Measurements from ENCODE around the gene CDH18. TPM values are rescaled to one million over a fixed set of nuclear protein-coding genes. Genes with fewer than 3 reads are reported as not detected.

Gene CDH18, protein sequence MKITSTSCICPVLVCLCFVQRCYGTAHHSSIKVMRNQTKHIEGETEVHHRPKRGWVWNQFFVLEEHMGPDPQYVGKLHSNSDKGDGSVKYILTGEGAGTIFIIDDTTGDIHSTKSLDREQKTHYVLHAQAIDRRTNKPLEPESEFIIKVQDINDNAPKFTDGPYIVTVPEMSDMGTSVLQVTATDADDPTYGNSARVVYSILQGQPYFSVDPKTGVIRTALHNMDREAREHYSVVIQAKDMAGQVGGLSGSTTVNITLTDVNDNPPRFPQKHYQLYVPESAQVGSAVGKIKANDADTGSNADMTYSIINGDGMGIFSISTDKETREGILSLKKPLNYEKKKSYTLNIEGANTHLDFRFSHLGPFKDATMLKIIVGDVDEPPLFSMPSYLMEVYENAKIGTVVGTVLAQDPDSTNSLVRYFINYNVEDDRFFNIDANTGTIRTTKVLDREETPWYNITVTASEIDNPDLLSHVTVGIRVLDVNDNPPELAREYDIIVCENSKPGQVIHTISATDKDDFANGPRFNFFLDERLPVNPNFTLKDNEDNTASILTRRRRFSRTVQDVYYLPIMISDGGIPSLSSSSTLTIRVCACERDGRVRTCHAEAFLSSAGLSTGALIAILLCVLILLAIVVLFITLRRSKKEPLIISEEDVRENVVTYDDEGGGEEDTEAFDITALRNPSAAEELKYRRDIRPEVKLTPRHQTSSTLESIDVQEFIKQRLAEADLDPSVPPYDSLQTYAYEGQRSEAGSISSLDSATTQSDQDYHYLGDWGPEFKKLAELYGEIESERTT
- under 1 TPM in 2 of 3 donors, not detected in 1; 0.03 to 0.06 TPM for polyA plus RNA-seq

DNA sequence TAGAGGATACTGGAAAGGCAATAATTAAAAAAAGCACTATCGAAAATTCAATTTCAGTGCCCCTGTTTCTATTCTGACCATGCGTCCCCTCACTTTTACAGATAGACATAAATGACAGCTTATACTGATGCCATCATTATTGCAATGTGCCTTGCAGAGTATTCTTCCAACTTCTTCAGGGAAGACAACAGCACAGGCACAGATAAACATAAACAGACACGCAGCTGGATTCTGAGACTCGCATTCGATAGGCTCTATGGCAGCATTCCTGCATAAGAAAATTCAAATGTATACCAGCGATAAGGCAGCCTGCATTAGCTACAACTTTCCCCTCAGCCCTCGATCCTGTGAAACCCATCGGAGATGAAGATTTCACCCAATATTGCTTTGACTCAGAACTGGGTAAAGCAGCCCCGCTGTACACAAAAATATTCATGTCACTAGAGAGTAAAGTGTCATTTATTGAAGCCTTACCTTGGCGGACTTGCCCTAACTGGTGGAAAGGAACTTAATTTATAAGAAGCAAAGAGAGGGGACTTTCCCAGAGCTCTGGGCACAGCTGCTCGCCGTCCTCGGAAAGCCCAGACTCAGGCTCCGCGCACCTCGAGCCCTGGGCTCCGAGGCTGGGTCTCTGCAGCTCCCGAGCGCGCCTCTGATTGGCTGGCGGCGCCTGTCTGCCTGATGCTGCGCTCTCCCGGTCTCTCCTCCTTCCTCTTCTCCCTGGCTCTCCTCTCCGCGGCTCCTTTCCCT, at the start of gene CDH18:
CDH18 (minus strand) TSS at position 589 of the 750 bp plus-strand sequence. CDS start 149,214 bp downstream, outside the sequence.
- WGBS, 3 donors, result 8 to 10% (median 9%) methylated on average over 24 to 26 of the region's 26 CpGs
- no peak within 1 kb of the TSS for H3K27ac ChIP-seq (ENCODE audit: low read depth, low read length)

DNA sequence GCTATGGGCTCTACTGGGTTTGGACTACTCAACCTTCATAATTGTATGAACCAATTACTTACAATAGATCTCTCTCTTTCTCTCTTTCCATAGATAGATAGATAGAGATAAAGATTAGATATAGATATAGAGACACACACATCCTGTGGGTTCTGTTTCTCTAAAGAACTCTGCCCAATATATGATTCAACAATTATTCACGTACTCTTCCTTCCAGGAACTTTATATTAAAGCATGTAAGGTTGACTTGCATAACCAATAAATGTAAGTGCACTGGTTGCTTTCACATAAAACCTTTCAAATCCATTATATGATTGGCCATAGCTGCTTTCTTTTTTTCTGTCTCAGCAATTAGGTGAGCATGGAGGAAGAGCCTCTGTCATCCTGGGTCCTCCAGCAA, 46.7 kb upstream of the CDH18 start:
- 82 to 90% (median 89%) methylated on average over 1 of the region's 1 CpG for WGBS, 3 donors
- no peak overlapping the region for H3K27ac ChIP-seq (ENCODE audit: low read depth, low read length)

DNA sequence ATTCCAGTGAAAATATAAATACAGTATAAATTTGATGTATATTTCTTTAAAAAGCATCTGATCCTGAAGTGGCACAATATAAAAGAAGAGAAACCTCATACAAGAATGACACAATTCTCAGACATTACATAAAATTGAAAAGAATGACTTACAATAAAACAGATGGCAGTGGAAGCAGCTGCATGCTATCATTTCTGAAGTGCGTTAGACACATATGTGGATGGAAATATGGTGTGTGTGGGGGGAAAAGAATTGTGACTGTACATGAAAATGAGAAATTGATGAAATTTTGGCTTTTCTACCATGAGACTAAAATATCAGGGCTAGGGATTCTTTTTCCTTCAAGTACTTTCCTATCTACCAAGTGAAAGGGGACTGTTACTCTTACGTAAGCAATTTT, 45.9 kb upstream of the CDH18 start:
- H3K27ac ChIP-seq (ENCODE audit: low read depth, low read length), result no peak overlapping the region
- 85 to 93% (median 88%) methylated on average over 2 of the region's 2 CpGs for WGBS, 3 donors

DNA sequence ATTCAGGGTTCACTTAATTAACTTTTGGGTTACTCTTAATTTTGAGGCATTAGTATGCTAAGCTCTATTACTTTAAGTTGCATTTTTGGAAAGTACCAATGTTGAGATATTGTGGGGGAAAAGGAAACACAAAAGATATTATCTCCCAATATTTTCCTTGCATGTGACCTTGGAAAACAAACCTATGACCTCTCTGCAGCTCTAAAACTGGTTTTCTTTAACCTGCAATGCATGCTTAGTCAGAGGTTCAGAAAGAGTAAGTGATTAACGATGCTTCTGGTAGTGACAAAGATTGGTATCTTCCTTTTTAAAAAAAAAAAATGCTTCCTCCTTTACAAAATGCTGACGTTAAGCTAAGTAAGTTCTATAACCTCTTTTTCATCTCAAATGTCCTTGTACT, 44.9 kb upstream of the CDH18 start:
- no peak overlapping the region for H3K27ac ChIP-seq (ENCODE audit: low read depth, low read length)
- 19 to 25% (median 21%) methylated on average over 2 of the region's 2 CpGs for WGBS, 3 donors

DNA sequence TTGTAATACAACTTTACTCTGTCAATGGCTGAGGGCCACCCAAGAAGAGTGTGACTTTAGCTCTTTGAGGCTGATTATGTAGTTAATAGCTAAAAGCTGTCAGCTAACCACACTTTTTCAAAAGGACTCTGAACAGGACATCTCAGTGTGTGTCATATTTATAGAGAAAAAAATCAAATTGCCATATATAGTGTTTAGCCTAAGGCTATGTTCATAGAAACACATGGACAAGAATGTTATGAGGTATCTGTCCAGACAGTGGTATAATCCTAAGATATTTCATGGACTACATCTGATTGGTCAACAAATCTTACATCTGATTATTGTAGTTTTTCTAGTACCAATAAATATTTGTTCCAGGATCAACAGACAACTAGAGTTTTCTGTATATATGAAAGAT, 42.1 kb upstream of the CDH18 start:
- no peak overlapping the region for H3K27ac ChIP-seq (ENCODE audit: low read depth, low read length)

DNA sequence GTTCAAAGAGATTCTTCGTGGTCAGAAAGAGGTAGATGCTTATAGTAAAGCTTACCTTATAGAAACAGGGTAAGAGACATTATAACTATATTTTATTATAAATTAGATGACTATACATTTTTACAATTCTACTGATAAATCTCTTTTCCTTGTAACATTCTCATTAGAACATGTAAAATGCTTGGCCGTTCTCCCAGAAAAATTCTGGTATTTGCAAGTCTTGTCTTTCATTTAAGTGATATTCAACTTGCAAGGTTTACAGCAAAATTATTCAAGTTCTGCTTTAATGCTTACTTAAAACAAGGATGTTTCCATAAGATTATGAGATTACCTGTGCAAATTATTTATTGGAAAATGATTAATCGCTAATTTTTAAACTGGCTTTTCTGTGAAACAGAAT, 41.3 kb upstream of the CDH18 start:
- no peak overlapping the region for H3K27ac ChIP-seq (ENCODE audit: low read depth, low read length)
- 34 to 43% (median 34%) methylated on average over 3 of the region's 3 CpGs for WGBS, 3 donors

DNA sequence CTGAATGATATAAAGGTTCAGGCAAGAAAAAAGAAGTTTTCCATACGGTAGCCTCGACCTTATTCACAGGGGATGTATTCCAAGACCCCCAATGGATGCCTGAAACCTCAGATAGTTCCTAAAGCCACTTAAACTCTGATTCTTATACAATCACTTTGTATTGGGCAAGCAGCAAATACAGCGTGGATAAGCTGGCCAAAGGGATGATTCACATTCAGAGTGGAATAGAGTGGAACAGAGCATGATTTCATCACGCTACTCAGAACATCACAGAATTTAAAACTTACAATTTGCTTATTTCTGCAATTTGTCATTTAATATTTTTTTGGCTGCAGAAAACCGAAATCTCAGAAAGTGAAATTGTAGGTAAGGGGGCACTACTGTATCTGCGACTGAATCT, 40.5 kb upstream of the CDH18 start:
- H3K27ac ChIP-seq (ENCODE audit: low read depth, low read length), result no peak overlapping the region
- WGBS, 3 donors, result 55 to 87% (median 60%) methylated on average over 6 of the region's 6 CpGs

DNA sequence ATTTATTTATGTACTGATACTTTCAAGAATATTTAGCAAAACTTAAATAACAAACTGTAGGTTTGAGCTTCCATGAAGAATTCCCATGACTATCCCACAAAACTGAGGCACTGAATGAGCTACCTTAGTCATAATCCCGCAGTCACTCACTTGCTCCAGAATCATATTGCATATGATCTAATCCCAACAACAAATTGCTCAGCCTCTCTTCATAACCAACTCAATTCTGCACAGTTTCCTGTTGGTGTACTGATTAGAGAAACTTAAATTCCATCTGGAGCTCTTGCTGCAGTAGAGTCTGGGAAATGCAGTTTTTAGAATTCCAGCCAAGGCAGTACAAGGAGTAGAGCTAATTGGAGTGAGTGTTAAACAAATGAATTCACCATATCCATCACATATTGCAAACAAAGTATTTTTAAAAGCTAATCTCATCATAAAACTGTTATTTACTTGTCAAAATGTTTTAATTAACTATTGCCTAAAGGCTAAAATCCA, 35.7 kb upstream of the CDH18 start:
- WGBS, 3 donors, result 81 to 85% (median 83%) methylated on average over 1 of the region's 1 CpG
- no peak overlapping the region for H3K27ac ChIP-seq (ENCODE audit: low read depth, low read length)

DNA sequence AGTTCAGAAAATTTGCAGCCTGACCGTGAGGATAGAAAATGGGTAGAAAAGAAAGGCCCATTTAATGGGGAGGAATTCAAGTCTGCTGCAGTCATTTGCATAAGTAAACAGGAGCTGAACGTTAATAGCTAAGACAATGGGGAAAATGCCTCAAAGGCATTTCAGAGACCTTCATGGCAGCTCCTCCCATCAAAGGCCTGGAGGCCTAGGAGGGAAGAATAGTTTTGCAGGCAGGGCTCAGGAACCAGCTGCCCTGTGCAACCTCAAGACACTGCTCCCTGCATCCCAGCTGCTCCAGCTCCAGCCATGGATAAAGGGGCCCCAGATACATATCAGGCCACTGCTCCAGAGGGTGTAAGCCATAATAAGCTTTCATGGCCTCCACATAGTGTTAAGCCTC, 32.2 kb upstream of the CDH18 start:
- WGBS, 3 donors, result 77 to 93% (median 78%) methylated on average over 2 of the region's 2 CpGs
- H3K27ac ChIP-seq (ENCODE audit: low read depth, low read length), result no peak overlapping the region

DNA sequence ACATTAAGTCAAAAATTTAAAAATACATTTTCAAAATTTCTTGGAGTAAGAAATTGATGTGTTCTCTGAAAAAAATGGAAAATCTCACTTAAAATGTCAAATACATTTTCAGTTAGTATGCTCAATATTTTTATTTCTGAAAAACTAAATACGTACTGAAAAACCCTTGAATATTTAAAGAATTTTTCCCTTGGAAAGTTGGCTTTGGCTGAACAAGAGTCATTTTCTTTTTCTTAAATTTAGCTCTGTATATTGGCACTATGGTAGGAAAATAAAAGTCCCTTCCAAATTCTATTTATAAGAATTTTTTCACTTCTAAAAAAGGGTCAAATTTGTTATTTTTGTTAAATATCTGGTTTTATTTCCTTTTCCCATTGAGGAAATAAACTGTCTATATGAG, 29.0 kb upstream of the CDH18 start:
- WGBS, 3 donors, result 76 to 86% (median 84%) methylated on average over 1 of the region's 1 CpG
- no peak overlapping the region for H3K27ac ChIP-seq (ENCODE audit: low read depth, low read length)

DNA sequence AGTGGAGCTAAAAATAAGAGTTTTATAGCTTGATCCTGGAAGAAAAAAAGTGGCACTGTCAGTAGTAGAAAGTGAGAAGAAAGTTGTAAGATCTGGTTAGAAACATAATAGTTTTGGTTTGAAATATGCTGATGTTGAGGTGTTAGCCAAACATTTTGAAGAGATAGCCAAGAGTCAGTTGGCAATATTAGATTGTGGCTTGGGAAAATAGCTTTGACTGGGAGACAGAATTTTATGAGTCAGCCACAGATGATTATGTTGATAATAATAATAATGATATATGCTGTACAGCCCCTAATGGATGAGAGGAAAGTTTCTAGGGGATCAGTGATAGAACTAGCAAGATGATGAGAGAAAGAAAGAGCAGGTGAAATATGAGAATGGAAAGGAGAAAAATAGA, 12.4 kb upstream of the CDH18 start:
- no peak overlapping the region for H3K27ac ChIP-seq (ENCODE audit: low read depth, low read length)

DNA sequence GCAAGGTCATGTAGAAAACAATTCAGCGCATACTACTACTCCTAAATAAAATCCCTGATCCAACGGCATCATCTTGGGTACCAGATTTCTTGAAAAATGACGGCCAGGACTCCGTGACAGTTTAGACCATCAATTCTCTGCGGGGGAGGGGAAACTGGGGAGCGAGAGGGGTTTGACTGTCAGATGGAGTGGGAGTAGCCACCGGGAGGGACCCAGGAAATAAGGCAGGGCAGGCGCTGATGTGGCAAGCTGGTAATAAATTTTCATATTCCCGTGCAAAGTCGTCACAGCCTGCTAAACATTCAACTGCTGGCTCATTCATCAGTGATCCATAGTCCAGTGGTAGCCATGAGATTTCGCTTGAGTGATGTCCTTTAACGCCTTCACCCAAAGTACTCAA, 457 bp upstream of the CDH18 start:
- WGBS, 3 donors, result 20 to 28% (median 24%) methylated on average over 12 of the region's 12 CpGs
- no peak overlapping the region for H3K27ac ChIP-seq (ENCODE audit: low read depth, low read length)

DNA sequence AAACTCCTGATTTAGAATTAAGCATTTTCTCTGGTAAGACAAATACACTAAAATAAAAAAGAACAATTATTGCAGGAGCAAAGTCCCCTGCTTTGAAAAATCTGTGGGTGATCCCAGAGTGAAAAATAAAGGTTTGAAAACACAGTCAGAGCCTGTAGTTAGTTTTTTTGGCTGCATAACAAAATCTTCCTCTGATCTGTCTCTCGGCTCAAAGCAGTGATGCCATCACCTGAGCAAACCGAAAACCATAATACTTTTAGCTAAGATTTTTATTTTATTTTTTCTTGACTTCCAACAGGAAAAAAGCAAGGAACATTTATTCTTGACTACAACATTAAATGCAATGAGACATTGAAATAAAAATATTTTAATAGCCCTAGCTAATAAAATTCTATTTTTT, 1.2 kb downstream of the CDH18 start:
- WGBS, 3 donors, result 83 to 94% (median 91%) methylated on average over 2 of the region's 2 CpGs

DNA sequence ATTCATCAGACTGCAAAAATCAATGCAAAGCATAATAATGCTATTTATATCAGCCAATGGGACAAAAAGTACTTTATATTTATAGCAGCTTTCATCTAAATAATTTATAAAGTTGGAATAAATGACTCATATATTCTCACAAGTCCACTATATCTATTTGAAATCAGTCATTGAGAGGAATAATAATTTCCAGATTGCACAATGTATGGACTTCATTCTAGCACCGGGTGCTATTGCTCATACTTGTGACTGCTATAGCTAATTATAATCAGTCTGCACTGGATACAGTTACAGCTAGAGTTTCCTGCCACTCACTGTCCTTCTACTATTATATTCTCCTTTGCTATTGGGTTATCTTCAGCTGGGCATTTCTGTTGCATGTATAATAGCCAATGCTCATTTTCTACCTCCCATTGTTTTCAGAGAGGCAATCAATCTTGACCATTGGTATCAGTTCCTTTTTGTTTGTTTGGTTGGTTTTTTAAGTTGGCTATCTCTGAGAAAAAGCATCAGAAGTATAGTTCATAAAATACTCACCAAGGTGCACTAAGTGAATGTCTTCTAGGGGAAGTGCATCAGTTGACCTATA, 1.9 kb downstream of the CDH18 start:
- WGBS, 3 donors, result 58 to 77% (median 71%) methylated on average over 1 of the region's 1 CpG
- H3K27ac ChIP-seq (ENCODE audit: low read depth, low read length), result no peak overlapping the region

More for the DNA sequence above, 1.2 kb downstream of the CDH18 start:
- H3K27ac ChIP-seq (ENCODE audit: low read depth, low read length), result no peak overlapping the region

DNA sequence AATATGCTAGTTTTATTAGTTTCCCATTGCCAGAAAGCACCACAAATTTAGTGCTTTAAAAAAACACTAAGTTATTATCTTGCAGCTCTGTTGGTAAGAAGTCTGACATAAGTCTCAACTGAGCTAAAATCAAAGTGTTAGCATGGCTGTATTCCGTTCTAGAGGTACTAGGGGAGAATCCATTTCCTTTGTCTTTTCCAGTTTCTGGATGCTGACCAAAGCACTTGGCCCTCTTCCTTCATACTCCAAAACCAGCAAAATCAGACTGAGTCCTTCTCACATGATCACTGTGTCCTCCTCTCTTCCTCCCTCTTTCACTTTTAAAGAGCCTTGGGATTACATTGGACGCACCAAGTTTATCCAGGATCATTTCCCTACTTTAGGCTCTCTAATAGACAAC, 9.5 kb downstream of the CDH18 start:
- no peak overlapping the region for H3K27ac ChIP-seq (ENCODE audit: low read depth, low read length)
- 20 to 88% (median 69%) methylated on average over 2 of the region's 2 CpGs for WGBS, 3 donors

DNA sequence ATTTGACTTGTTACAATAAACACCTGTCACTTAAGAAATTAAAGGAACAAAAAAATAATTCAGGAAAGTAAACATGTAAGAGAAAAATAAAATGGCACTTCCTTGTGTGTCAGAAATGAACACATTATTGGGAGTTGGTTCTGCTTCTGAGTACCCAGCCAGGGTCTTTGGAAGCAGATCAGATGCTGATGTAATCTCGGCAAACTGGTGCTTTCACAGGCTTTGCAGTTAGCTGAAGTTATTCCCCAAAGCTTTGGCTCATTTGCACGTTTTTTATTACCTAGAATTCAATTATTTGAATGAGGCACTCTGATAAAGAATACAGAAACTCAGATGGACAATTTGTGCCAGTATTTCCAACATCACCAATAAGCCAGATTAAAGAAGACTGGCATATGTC, 10.9 kb downstream of the CDH18 start:
- WGBS, 3 donors, result 44 to 47% (median 45%) methylated on average over 2 of the region's 2 CpGs
- H3K27ac ChIP-seq (ENCODE audit: low read depth, low read length), result no peak overlapping the region

DNA sequence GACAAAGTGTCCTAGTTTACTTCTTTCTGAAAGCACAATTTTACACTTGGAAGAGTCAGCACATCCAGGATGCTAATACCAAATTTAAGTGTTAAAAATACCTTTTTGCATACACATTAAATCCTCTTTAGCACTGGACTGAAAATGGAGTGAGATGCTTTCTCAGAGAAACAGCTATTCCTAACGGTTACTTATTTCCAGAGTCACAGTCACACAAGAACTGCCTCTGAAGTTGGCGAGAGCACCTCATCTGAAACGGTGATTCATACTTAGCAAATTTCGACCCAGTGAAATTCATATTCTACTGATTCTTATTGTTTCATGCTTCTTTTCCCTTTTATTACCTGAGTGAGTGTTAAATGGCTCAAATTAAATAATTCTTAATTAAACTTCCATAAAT, 12.2 kb downstream of the CDH18 start:
- WGBS, 3 donors, result 41 to 79% (median 76%) methylated on average over 4 of the region's 4 CpGs
- no peak overlapping the region for H3K27ac ChIP-seq (ENCODE audit: low read depth, low read length)

DNA sequence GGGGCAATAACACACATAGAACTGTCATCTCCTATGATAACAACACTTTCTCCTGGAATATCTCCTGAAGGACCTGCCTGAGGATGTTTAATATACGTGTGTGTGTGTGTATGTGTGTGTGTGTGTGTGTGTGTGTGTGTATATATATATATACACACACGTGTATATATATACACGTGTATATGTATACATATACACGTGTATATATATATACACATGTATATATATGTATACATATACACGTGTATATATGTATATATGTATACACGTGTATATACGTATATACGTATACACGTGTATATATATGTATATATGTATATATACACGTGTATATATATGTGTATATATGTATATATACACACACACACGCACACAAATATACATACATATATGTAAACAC, 27.5 kb downstream of the CDH18 start:
- 80 to 86% (median 84%) methylated on average over 11 of the region's 11 CpGs for WGBS, 3 donors
- H3K27ac ChIP-seq (ENCODE audit: low read depth, low read length), result no peak overlapping the region

Data from adipose tissue (tissue), 3 donors.